ENCODE results near the gene FGR.

DNA sequence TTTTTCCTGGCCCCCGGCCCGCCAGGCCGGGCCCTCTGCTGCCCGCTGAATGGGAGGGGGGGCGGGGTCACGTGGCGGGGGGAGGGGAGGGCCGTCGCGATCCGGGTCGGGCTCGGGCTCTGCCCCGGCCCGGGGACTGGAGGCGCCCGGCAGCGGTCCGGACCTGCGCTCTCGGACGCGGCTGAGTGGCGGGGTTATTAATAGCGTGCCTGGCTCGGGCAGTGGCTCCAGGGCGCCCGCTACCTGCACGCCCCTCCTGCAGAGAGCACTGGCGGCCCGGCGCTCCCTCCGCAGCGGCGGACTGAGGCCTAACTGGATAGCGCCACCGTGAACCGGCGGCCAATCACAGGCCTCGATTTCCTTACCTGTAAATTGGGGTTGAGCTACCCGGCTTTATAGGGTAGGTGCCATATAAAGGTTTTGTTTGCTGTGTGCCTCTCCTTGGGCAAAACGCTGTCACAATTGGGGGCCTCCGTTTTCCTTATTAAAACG, 59.1 kb downstream of the FGR start:
- TF ChIP-seq, protein P1, sequence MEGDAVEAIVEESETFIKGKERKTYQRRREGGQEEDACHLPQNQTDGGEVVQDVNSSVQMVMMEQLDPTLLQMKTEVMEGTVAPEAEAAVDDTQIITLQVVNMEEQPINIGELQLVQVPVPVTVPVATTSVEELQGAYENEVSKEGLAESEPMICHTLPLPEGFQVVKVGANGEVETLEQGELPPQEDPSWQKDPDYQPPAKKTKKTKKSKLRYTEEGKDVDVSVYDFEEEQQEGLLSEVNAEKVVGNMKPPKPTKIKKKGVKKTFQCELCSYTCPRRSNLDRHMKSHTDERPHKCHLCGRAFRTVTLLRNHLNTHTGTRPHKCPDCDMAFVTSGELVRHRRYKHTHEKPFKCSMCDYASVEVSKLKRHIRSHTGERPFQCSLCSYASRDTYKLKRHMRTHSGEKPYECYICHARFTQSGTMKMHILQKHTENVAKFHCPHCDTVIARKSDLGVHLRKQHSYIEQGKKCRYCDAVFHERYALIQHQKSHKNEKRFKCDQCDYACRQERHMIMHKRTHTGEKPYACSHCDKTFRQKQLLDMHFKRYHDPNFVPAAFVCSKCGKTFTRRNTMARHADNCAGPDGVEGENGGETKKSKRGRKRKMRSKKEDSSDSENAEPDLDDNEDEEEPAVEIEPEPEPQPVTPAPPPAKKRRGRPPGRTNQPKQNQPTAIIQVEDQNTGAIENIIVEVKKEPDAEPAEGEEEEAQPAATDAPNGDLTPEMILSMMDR (IDR thresholded peaks at IDR 0.05 in 2 of 3, conservative IDR thresholded peaks at IDR 0.05 in 1 of 3; ENCODE audit: borderline replicate concordance in 1 of 3, insufficient read depth in 1 of 3, low read depth in 2 of 3, low read length in 2 of 3), result no peak
- TF ChIP-seq POLR2AphosphoS5 (IDR thresholded peaks at IDR 0.05; ENCODE audit: low read depth, low read length) (no peak), SP1 (IDR thresholded peaks at IDR 0.05; ENCODE audit: low read depth) (no peak), RAD21 (IDR thresholded peaks at IDR 0.05; ENCODE audit: low read depth) (no peak)
- TF ChIP-seq, protein P2, sequence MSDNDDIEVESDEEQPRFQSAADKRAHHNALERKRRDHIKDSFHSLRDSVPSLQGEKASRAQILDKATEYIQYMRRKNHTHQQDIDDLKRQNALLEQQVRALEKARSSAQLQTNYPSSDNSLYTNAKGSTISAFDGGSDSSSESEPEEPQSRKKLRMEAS (IDR thresholded peaks at IDR 0.05), result no peak
